ENCODE measurements around the gene GCG.

GCG gene

DNA sequence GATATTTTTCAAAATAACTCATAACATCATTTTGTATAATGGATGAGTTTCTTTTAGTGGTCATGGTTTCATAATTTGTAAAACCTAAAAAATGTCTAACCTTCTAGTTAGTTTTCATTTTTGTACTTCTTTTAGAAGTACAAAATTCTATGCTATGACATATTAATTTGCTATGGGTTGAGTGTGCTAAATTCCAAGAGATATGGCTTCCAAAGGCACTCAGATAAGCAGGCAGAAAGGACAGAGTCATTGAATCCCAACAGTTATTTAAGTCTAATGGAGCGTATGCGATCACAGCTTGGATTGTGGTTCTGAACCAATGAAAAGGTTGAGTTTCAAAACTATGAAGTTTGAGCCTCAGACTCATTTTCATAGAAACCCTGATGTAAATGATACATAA lies 37.0 kb downstream of the GCG start:
- peaks cover 37% of the 10 kb centered on the region for H3K4me1 ChIP-seq (ENCODE audit: insufficient read depth, low read length)
- no peak overlapping the region for H2AFZ ChIP-seq (ENCODE audit: low read depth, low read length)
- no peaks in the 10 kb centered on the region for H4K20me1 ChIP-seq (ENCODE audit: insufficient read depth, low read length)
- H3K27me3 ChIP-seq (ENCODE audit: insufficient read depth, low read length, poor library complexity) = no peaks in the 10 kb centered on the region
- H3K4me3 ChIP-seq (ENCODE audit: low read depth in 1 of 2, low read length in 2 of 2) = no peak overlapping the region
- H3K27ac ChIP-seq (ENCODE audit: low read length) = no peak overlapping the region
- TF ChIP-seq CTCF (IDR thresholded peaks at IDR 0.05; ENCODE audit: borderline replicate concordance, extremely low read depth, low read length, poor library complexity, severe bottlenecking) = no peak
- TF ChIP-seq EZH2 (IDR thresholded peaks at IDR 0.05; ENCODE audit: borderline replicate concordance, low read depth, low read length, severe bottlenecking) = no peak
- no peak overlapping the region for H3K9ac ChIP-seq (ENCODE audit: low read depth, low read length)
- no peak overlapping the region for H3K4me2 ChIP-seq (ENCODE audit: insufficient read depth, low read length)
- no peaks in the 10 kb centered on the region for H3K36me3 ChIP-seq (ENCODE audit: insufficient read depth, low read length)
- H3K79me2 ChIP-seq (ENCODE audit: insufficient read depth, low read length) = no peaks in the 10 kb centered on the region
- ATAC-seq (ENCODE audit: insufficient read depth, low read depth) = no peak
- H3K9me3 ChIP-seq (ENCODE audit: insufficient read depth, low read length, severe bottlenecking) = peaks cover 6% of the 10 kb centered on the region
- no peak for DNase-seq

GRCh38 chr2:162114271-162114670 lies 37.8 kb downstream of the GCG start:
- no peak overlapping the region for H3K4me2 ChIP-seq (ENCODE audit: insufficient read depth, low read length)
- TF ChIP-seq EZH2 (IDR thresholded peaks at IDR 0.05; ENCODE audit: borderline replicate concordance, low read depth, low read length, severe bottlenecking) (no peak), CTCF (IDR thresholded peaks at IDR 0.05; ENCODE audit: borderline replicate concordance, extremely low read depth, low read length, poor library complexity, severe bottlenecking) (no peak)
- H4K20me1 ChIP-seq (ENCODE audit: insufficient read depth, low read length) = no peaks in the 10 kb centered on the region
- H3K9me3 ChIP-seq (ENCODE audit: insufficient read depth, low read length, severe bottlenecking) = peaks cover 6% of the 10 kb centered on the region
- H3K4me3 ChIP-seq (ENCODE audit: low read depth in 1 of 2, low read length in 2 of 2) = no peak overlapping the region
- DNase-seq (no peak), ATAC-seq (ENCODE audit: insufficient read depth, low read depth) (no peak)
- no peaks in the 10 kb centered on the region for H3K79me2 ChIP-seq (ENCODE audit: insufficient read depth, low read length)
- no peaks in the 10 kb centered on the region for H3K27me3 ChIP-seq (ENCODE audit: insufficient read depth, low read length, poor library complexity)
- H3K9ac ChIP-seq (ENCODE audit: low read depth, low read length) = no peak overlapping the region
- no peaks in the 10 kb centered on the region for H3K36me3 ChIP-seq (ENCODE audit: insufficient read depth, low read length)
- H3K4me1 ChIP-seq (ENCODE audit: insufficient read depth, low read length) = peaks cover 29% of the 10 kb centered on the region
- no peak overlapping the region for H3K27ac ChIP-seq (ENCODE audit: low read length)
- no peak overlapping the region for H2AFZ ChIP-seq (ENCODE audit: low read depth, low read length)

DNA sequence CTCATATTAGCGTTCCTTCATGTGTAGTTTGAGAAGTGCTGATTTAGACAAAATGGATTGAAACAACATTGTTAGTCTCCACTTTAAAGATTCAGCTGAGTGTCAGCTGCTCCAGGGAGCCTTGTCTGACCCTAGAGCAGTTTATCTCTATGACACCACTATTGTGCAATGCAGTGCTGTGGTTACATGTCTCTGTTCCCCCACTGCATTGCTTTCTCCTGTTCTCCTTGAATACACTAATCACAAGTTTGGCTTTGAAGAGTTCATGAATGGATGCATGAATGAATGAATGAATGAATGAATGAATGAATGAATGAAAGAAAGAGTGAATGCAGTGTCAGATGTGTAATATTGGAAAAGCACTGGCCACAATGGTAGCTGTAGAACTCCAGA lies 38.3 kb downstream of the GCG start:
- H3K4me3 ChIP-seq (ENCODE audit: low read depth in 1 of 2, low read length in 2 of 2) = no peak overlapping the region
- TF ChIP-seq EZH2 (IDR thresholded peaks at IDR 0.05; ENCODE audit: borderline replicate concordance, low read depth, low read length, severe bottlenecking) = no peak
- TF ChIP-seq CTCF (IDR thresholded peaks at IDR 0.05; ENCODE audit: borderline replicate concordance, extremely low read depth, low read length, poor library complexity, severe bottlenecking) = no peak
- no peaks in the 10 kb centered on the region for H3K36me3 ChIP-seq (ENCODE audit: insufficient read depth, low read length)
- H3K9me3 ChIP-seq (ENCODE audit: insufficient read depth, low read length, severe bottlenecking) = peaks cover 6% of the 10 kb centered on the region
- H3K27me3 ChIP-seq (ENCODE audit: insufficient read depth, low read length, poor library complexity) = no peaks in the 10 kb centered on the region
- no peak overlapping the region for H3K9ac ChIP-seq (ENCODE audit: low read depth, low read length)
- ATAC-seq (ENCODE audit: insufficient read depth, low read depth) (peak; percentile 74), DNase-seq (peak; percentile 24)
- no peak overlapping the region for H3K4me2 ChIP-seq (ENCODE audit: insufficient read depth, low read length)
- H4K20me1 ChIP-seq (ENCODE audit: insufficient read depth, low read length) = no peaks in the 10 kb centered on the region
- no peak overlapping the region; the same call in 1 of the 2 replicates for H3K27ac ChIP-seq (ENCODE audit: low read length)
- H3K79me2 ChIP-seq (ENCODE audit: insufficient read depth, low read length) = no peaks in the 10 kb centered on the region
- H3K4me1 ChIP-seq (ENCODE audit: insufficient read depth, low read length) = peaks cover 25% of the 10 kb centered on the region
- no peak overlapping the region; the same call in 1 of the 2 replicates for H2AFZ ChIP-seq (ENCODE audit: low read depth, low read length)
